HL-60/S4 treated with retinoic acid at 250 ng/mL for 4 days and 3 days (cell line): Measurements from ENCODE around the gene TAOK1.

Source experiments
- in situ Hi-C: fragments of 300-500 bp; cut with MboI; formaldehyde crosslinking; loops from 2 replicates; pipeline ENCODE4 v1.7.0; 2022; ENCODE audit warnings: low sequenced_read_pairs

Gene TAOK1

GRCh38 chr17:29592850-29593551 is 202.8 kb downstream of the TAOK1 start, which contains the start of gene ANKRD13B:
ANKRD13B (plus strand) TSS chr17:29593132; CDS start chr17:29593622, 490 bp downstream.
- in situ Hi-C loops = no loop called here

GRCh38 chr17:29593591-29594518 is 203.7 kb downstream of the TAOK1 start:
- in situ Hi-C loops = no loop called here

- in situ Hi-C loops = no loop called here
Measured at GRCh38 chr17:29594519-29595090, 204.4 kb downstream of the TAOK1 start.

GRCh38 chr17:29595107-29595942 is 205.2 kb downstream of the TAOK1 start:
- in situ Hi-C loops = no loop called here

- in situ Hi-C loops = no loop called here
Measured at GRCh38 chr17:29595943-29596774, 206.0 kb downstream of the TAOK1 start.

GRCh38 chr17:29596811-29597210 is 206.6 kb downstream of the TAOK1 start:
- in situ Hi-C loops = no loop called here

GRCh38 chr17:29597361-29598172 is 207.4 kb downstream of the TAOK1 start:
- in situ Hi-C loops = no loop called here
